Osteoblast (primary cell): ENCODE measurements around the gene PRKRA. TPM values are rescaled to one million over a fixed set of nuclear protein-coding genes. Genes with fewer than 3 reads are reported as not detected.
A peak's percentile ranks its signal among the peaks of the same experiment; 100 is the strongest.

Experiments
- DNase-seq: peaks from one replicate; pipeline ENCODE4 v3.0.0; 2011; ENCODE audit warnings: low spot score, mixed read lengths; ENCODE audit not compliant: insufficient read length; ENCODE audit errors: missing footprints
- H2AFZ ChIP-seq: 2 replicates; pipeline ENCODE4 v1.6.0; 2011; ENCODE audit warnings: mild to moderate bottlenecking, low read length
- H3K27ac ChIP-seq: 2 replicates; pipeline ENCODE4 v1.5.1; 2011; ENCODE audit warnings: mild to moderate bottlenecking, low read depth, low read length, moderate library complexity
- H3K27me3 ChIP-seq: 2 replicates; pipeline ENCODE4 v1.6.0; 2012; ENCODE audit warnings: mild to moderate bottlenecking, control low read depth, inconsistent platforms, low read length, moderate library complexity; ENCODE audit not compliant: insufficient read depth
- H3K36me3 ChIP-seq: 2 replicates; pipeline ENCODE4 v1.5.1; 2011; ENCODE audit warnings: mild to moderate bottlenecking, low read length, control low read depth, moderate library complexity; ENCODE audit not compliant: insufficient read depth
- H3K4me1 ChIP-seq: 2 replicates; pipeline ENCODE4 v1.5.1; 2011; ENCODE audit warnings: mild to moderate bottlenecking, low read length, control low read depth, moderate library complexity; ENCODE audit not compliant: insufficient read depth
- H3K4me2 ChIP-seq: 2 replicates; pipeline ENCODE4 v1.6.0; 2011; ENCODE audit warnings: mild to moderate bottlenecking, low read length; ENCODE audit not compliant: insufficient read depth
- H3K4me3 ChIP-seq: fragments of 200-600 bp; sonication (generic); 3 replicates; pipeline ENCODE4 v1.5.1; 2012; ENCODE audit warnings: mild to moderate bottlenecking, low read length, inconsistent platforms; ENCODE audit not compliant: insufficient read depth
- H3K79me2 ChIP-seq: 2 replicates; pipeline ENCODE4 v1.6.0; 2012; ENCODE audit warnings: mild to moderate bottlenecking, low read length, control low read depth, inconsistent platforms; ENCODE audit not compliant: insufficient read depth
- H3K9me3 ChIP-seq: 2 replicates; pipeline ENCODE4 v1.5.1; 2011; ENCODE audit warnings: low read depth, low read length, control low read depth
- H4K20me1 ChIP-seq: 2 replicates; pipeline ENCODE4 v1.6.0; 2012; ENCODE audit warnings: mild to moderate bottlenecking, low read length, control low read depth; ENCODE audit not compliant: insufficient read depth
- total RNA-seq: library from RNA; depleted of rRNA; stranded (reverse); fragments of >200 nt; gene quantifications from 2 replicates; pipeline ENCODE4 v1.2.3, GENCODE V29; 2012
- TF ChIP-seq, protein P1 (sequence below): IDR thresholded peaks from 2 replicates; pipeline ENCODE4 v1.5.1; 2011; ENCODE audit warnings: mild to moderate bottlenecking, low read depth, low read length, moderate library complexity; ENCODE audit errors: extremely low read depth

The PRKRA gene
- total RNA-seq, 1 donor = 56.1 TPM

DNA sequence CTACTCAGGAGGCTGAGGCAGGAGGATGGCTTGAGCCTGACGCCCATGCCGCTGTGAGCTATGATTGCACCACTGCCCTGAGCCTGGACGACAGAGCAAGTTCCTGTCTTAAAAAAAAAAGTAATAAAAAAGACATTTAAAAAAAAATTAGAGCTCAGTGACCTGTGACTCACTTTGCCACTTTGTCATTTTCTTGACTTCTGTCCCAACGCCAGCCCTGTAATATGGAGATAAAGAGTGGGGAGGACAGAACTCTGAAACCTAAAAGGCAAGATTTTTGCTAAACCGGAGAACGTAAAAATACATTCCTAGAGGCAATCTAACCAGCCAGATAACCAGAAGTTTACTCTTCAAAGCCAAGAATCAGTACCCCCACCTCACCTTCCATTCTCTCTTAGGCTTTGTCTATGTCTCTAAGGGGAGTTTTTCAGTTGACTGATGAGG, 49.0 kb downstream of the PRKRA start:
- Histone ChIP-seq H3K27me3 (no peaks in the 10 kb centered on the region), H3K4me3 (no peak overlapping the region), H3K4me2 (no peak overlapping the region), H3K36me3 (no peaks in the 10 kb centered on the region), H2AFZ (no peak overlapping the region), H3K9me3 (no peaks in the 10 kb centered on the region), H3K27ac (no peak overlapping the region), H3K4me1 (peaks cover 11% of the 10 kb centered on the region), H4K20me1 (no peaks in the 10 kb centered on the region), H3K79me2 (no peaks in the 10 kb centered on the region)
- no peak for DNase-seq
- TF ChIP-seq, protein P1, sequence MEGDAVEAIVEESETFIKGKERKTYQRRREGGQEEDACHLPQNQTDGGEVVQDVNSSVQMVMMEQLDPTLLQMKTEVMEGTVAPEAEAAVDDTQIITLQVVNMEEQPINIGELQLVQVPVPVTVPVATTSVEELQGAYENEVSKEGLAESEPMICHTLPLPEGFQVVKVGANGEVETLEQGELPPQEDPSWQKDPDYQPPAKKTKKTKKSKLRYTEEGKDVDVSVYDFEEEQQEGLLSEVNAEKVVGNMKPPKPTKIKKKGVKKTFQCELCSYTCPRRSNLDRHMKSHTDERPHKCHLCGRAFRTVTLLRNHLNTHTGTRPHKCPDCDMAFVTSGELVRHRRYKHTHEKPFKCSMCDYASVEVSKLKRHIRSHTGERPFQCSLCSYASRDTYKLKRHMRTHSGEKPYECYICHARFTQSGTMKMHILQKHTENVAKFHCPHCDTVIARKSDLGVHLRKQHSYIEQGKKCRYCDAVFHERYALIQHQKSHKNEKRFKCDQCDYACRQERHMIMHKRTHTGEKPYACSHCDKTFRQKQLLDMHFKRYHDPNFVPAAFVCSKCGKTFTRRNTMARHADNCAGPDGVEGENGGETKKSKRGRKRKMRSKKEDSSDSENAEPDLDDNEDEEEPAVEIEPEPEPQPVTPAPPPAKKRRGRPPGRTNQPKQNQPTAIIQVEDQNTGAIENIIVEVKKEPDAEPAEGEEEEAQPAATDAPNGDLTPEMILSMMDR = no peak

DNA sequence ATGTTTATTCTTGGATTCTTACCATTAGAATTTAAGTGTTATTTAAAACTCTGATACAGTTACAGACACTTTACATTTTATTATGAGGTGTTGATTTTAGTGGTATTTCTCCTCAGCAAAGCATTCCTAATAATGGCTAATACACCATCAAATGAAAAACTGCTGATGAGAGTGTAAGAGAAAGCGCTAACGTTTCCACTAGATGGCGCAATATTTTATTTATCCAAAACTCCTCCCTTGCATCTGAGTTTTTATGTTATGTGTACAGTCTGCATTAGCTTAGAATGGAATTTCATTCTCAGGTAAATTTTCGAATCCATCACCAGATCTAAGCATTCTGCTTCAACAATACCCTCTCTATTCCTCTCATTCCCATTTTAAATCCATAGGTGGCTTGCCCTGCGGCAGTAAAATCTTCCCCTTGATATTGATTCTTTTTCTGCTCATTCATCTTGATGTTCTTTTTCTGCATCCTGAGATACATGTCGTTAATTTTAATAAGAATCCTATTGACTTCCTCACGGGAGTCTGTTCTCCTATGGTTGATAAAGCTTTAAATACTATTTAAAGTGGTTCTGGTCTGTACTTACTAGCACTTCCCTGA, 53.9 kb downstream of the PRKRA start:
- TF ChIP-seq, protein P1 = peak; percentile 78
- no peak for DNase-seq
- Histone ChIP-seq H3K9me3 (no peaks in the 10 kb centered on the region), H3K27me3 (no peaks in the 10 kb centered on the region), H3K4me1 (peaks cover 4% of the 10 kb centered on the region), H4K20me1 (no peaks in the 10 kb centered on the region), H3K4me3 (no peak overlapping the region), H3K36me3 (no peaks in the 10 kb centered on the region), H3K4me2 (no peak overlapping the region), H3K79me2 (no peaks in the 10 kb centered on the region), H2AFZ (peak overlapping the region; percentile 54), H3K27ac (no peak overlapping the region)

DNA sequence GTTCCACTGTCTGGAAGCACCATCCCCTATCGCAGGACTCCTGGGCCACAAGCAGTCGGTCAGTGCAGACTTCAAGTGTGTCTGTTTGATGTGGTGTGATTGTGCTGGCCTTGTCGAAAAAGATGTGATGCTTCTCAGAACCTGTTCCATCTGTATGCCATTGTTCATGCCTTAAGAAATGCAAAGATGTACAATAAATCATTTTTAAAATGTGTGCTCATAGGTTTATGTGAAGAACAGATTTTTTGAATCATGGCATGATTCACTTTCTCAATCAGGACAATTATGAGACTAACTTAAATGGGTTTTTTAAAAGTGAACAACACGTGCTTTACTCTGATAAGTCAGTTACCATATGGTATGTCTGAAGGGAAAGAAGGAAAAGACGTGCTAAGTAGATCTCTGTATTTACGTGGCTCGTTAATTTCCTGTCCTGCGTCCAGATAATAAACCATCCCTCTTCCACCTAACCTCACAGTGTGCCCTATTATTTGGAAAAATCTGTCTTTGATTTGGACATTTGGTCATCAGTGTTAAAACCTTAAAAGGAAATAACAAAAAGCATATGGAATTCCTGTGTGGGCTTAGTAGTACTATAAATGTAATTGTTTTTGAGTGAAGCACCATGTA, 54.9 kb downstream of the PRKRA start:
- Histone ChIP-seq H3K79me2 (no peaks in the 10 kb centered on the region), H3K36me3 (no peaks in the 10 kb centered on the region), H3K4me3 (no peak overlapping the region), H2AFZ (peak overlapping the region; percentile 38), H3K4me2 (no peak overlapping the region), H3K27me3 (no peaks in the 10 kb centered on the region), H3K9me3 (no peaks in the 10 kb centered on the region), H4K20me1 (no peaks in the 10 kb centered on the region), H3K27ac (no peak overlapping the region), H3K4me1 (peaks cover 4% of the 10 kb centered on the region)
- TF ChIP-seq, protein P1 = no peak
- DNase-seq = no peak

DNA sequence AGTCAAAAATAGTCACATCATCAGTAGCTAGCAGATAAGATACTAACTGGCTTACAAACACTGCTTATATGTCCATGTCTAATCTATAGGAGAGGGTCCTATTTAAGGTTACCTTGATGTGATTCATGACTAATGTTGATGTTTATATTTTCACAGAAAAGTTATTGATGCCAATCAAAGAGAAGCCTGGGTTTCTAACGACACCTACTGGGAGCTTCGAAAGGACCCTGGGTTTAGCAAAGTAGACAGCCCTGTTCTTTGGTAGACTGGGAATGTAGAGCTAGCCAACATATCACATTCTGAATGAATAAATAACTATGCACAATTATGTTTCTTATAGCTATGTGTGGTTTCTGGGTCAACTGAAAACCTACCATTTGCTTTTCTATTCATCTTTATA, 55.7 kb downstream of the PRKRA start:
- no peak overlapping the region for H2AFZ ChIP-seq
- no peaks in the 10 kb centered on the region for H3K27me3 ChIP-seq
- H3K4me2 ChIP-seq = no peak overlapping the region
- H3K36me3 ChIP-seq = no peaks in the 10 kb centered on the region
- peaks cover 4% of the 10 kb centered on the region for H3K4me1 ChIP-seq
- no peaks in the 10 kb centered on the region for H4K20me1 ChIP-seq
- TF ChIP-seq, protein P1 = no peak
- H3K79me2 ChIP-seq = no peaks in the 10 kb centered on the region
- H3K27ac ChIP-seq = no peak overlapping the region
- no peak overlapping the region for H3K4me3 ChIP-seq
- H3K9me3 ChIP-seq = no peaks in the 10 kb centered on the region
- DNase-seq = no peak
